Fibroblast of mammary gland (primary cell): Measurements from ENCODE around the gene ARHGEF33.

Experiments used
- DNase-seq: peaks from one replicate; pipeline ENCODE4 v3.0.0-alpha.2; 2010; ENCODE audit warnings: low read depth
- H3K4me3 ChIP-seq: 2 replicates; pipeline ENCODE4 v1.5.1; 2011; ENCODE audit warnings: low read depth, mild to moderate bottlenecking, low read length, moderate library complexity; ENCODE audit not compliant: control insufficient read depth
- CTCF ChIP-seq: conservative IDR thresholded peaks from 2 replicates; pipeline ENCODE4 v1.5.1; 2011; ENCODE audit warnings: low read depth, low read length, inconsistent platforms; ENCODE audit not compliant: control insufficient read depth, insufficient read depth

Gene ARHGEF33

GRCh38 chr2:38943784-38944183, 54.1 kb downstream of the ARHGEF33 start:
- H3K4me3 ChIP-seq: no peak overlapping the region
- DNase-seq: no peak
- TF ChIP-seq CTCF: no peak

GRCh38 chr2:38945372-38945771, 55.7 kb downstream of the ARHGEF33 start:
- no peak for TF ChIP-seq CTCF
- no peak for DNase-seq
- no peak overlapping the region for H3K4me3 ChIP-seq

- DNase-seq: no peak
- H3K4me3 ChIP-seq: no peak overlapping the region
Observed at GRCh38 chr2:38945911-38946310, 56.2 kb downstream of the ARHGEF33 start.

GRCh38 chr2:38947241-38948239, 57.9 kb downstream of the ARHGEF33 start:
- peak; percentile 75 for TF ChIP-seq CTCF
- no peak overlapping the region for H3K4me3 ChIP-seq

More at GRCh38 chr2:38945911-38946310, 56.2 kb downstream of the ARHGEF33 start:
- TF ChIP-seq CTCF: no peak

GRCh38 chr2:38948387-38948882, 58.8 kb downstream of the ARHGEF33 start:
- no peak for TF ChIP-seq CTCF
- no peak for DNase-seq
- H3K4me3 ChIP-seq: no peak overlapping the region

More at GRCh38 chr2:38947241-38948239, 57.9 kb downstream of the ARHGEF33 start:
- DNase-seq: peak; percentile 74

GRCh38 chr2:38948995-38949394, 59.3 kb downstream of the ARHGEF33 start:
- no peak overlapping the region for H3K4me3 ChIP-seq
- TF ChIP-seq CTCF: no peak
- DNase-seq: no peak
